Right renal pelvis (tissue), 4 donors: ENCODE measurements around the gene ZDHHC22. TPM values are rescaled to one million over a fixed set of nuclear protein-coding genes. Genes with fewer than 3 reads are reported as not detected.

ENCODE experiments used
- DNase-seq, 4 donors: peaks; one replicate each; pipeline ENCODE4 v3.0.0-alpha.2; 2013; ENCODE audit warnings: low read depth in 4 of 4, low spot score in 3 of 4, missing footprints in 1 of 4
- polyA plus RNA-seq, 4 donors: library from polyadenylated mRNA; unstranded; fragments of 120-200 nt; gene quantifications; one replicate each; pipeline ENCODE4 v1.2.1, GENCODE V29; 2013; ENCODE audit not compliant: insufficient read length in 4 of 4

Gene ZDHHC22
- polyA plus RNA-seq, 4 donors, result 0.37 to 0.57 (median 0.38) TPM

- no peak for DNase-seq
Observed at GRCh38 chr14:77131206-77131605, 10.4 kb downstream of the ZDHHC22 start.

DNA sequence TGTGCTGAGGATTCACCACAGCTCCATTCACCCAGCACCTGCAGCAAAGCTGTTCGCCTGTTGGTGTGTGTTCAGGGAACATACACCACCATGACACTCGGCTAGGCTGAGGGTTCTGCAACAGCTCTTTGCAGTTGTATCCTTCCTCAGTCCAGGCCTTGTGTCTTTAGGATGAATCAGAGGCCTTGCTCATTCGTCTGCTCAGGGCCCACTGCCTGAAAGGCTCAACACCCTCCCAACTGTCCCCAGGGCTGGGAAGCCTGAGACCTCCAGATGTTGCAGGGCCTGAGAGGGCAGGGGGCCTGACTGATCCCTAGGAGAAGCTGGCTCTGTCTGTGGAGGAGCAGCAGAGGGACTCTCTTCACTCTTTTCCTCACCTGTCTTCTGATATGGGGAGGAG, 11.2 kb downstream of the ZDHHC22 start:
- DNase-seq, result no peak

GRCh38 chr14:77128414-77128891, 13.1 kb downstream of the ZDHHC22 start:
- DNase-seq, result no peak

GRCh38 chr14:77126461-77126990, 15.1 kb downstream of the ZDHHC22 start:
- no peak for DNase-seq

GRCh38 chr14:77125823-77126325, 15.7 kb downstream of the ZDHHC22 start:
- no peak for DNase-seq

- no peak for DNase-seq
Observed at GRCh38 chr14:77125281-77125801, 16.2 kb downstream of the ZDHHC22 start.

DNA sequence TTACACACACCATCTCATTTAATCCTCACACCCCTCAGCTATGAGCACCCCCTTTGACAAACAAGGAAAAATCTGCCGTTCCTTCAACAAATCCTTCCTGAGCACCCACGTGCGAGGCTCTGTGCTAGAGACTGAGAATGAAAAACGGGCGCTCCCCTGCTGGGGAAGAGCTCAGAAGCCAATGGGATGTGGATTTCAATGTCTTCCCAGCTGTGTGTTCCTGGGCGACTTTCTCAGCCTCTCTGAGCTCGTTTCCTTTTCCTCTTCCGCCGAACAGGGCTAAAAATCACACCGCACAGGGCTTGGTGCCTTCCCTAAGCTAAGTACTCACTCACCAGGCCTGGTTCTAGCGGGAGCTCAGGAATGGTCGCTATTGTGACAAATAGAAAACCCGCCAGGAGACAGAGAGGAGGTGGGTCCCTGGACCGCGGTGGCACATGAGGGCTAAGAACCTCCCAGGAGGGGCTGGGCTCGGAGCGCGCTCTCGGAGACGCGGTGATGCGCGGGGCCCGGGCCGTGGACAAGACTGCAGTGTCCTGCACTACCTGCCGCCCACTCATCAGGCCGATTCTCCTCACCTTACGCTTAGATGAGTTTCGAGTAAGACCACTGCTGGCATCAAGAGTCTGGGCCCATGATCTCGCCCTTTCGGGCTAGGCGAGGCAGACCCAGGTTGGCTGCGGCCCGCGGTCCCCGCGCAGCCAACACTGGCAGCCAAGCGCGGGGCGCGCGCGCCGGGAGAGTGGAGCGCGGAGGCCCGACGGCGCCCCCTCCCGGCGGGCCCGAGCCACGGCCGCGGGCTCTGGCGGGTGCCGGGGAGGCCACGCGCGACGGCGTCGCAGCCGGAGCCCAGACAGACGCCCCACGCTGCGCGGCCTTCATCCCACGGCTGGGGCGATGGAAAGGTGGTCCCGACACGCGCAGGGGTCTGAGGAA, 17.0 kb downstream of the ZDHHC22 start:
- DNase-seq, result no peak

- DNase-seq, result no peak
Observed at GRCh38 chr14:77123381-77124325, 17.9 kb downstream of the ZDHHC22 start.

DNA sequence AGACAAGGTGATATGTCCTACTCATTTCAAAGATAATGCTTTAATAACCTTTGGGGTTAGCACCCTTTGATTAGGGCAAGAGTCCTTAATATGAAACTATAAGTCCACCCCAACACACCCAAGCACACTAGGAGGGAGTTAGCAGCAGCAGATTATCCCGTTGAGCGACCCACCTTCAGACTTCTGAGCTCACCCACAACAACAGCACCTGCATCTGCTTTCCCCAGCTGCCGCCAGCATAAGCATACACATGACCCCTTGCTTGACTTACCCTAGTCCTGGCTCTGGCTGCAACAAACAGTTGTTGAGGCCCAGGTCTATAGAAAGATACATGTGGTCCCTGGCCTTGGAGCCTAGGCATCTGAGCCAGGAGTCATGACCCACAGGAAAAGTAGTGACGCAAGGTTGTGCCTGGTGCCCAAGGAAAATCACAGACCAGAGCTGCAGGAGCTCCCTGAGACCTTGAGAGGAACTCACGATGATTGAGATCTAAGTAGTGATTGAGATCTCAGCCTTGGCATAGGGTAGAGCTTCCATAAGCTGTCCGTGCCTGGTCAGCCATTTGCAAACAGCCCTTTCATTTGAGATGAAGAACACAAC, 19.0 kb downstream of the ZDHHC22 start:
- DNase-seq, result no peak

- no peak for DNase-seq
Observed at GRCh38 chr14:77120771-77121743, 20.5 kb downstream of the ZDHHC22 start.

DNA sequence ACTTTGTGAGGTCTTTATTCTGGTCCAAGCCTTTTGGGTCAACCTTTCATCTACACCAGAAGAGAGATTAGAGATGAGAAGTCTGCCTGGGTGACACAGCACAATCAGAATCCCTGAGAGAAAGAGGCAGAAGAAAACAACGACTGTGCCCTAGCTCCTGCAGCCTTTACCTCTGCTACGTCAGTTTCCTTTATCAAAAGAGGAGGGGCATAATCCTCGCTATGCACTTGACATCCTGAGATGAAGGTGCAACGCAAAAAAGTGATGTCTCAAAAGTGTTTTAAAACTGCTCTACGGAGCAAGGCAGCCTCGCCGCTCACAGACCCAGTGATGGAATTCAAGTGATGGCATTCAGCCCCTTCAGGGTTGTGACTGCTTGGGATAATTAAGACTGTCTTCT, 21.7 kb downstream of the ZDHHC22 start:
- no peak for DNase-seq

- no peak for DNase-seq
Observed at GRCh38 chr14:77116172-77116817, 25.3 kb downstream of the ZDHHC22 start.

DNA sequence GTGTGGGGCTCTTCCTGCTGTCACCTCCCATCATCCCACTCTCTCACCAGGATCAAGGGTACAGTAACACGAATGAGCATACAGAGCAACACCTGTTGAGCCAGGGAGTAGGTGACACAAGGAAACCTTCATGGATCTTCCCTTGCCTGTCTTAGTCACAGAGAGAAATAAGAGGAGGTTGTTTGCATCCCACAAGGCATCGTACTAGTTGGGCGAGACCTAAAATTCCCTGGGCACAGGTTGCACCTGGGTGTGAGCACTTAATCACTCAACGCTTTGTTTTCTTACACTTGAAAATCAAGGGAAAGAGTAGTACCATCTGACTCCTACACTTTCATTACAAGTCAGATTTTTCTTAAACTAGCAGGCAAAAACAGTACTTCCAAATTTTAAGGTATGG, 27.0 kb downstream of the ZDHHC22 start:
- no peak for DNase-seq

DNA sequence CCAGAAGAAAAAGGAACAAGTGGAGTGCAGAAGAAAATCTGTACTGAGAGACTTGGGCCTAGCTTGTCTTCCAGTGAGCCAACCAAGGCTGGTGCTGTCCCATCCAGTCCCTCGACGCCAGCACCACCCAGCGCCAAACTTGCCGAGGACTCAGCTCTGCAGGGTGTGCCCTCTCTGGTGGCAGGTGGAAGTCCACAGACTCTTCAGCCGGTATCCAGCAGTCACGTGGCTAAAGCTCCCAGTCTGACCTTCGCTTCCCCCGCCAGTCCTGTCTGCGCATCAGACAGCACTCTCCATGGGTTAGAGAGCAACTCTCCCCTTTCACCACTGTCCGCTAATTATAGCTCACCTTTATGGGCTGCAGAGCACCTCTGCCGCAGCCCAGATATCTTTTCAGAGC, 27.9 kb downstream of the ZDHHC22 start:
- DNase-seq, result no peak

GRCh38 chr14:77111021-77111420, 30.6 kb downstream of the ZDHHC22 start:
- DNase-seq, result no peak

- DNase-seq, result no peak
Observed at GRCh38 chr14:77110286-77110685, 31.3 kb downstream of the ZDHHC22 start.

GRCh38 chr14:77109656-77110055, 31.9 kb downstream of the ZDHHC22 start:
- no peak for DNase-seq

DNA sequence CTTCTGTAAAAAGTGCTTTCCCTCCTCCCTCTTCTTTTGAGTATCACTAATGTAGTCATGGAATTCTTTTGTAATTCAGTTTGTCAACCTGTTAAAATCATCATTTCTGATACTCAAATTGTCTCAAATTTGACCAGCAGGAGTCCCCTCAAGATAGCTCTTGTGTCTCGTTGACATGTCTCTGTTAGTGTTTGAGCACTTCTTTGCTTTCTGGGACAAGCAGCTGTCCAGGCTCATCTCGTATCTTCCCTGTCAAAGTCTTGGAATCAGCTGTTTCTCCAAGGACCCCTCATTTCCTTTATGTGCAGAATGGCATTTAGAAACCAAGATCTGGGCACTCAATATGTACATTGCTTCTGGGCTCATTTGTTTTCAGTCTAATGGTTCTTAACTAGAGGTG, 32.8 kb downstream of the ZDHHC22 start:
- DNase-seq, result no peak
